Vagina (tissue), 2 donors: ENCODE measurements around the gene KCNJ18.
"Not testable (repeated sequence)": the region's sequence is repeated elsewhere in the genome, so short reads cannot be mapped to it uniquely, and the experiment has no call there.

ENCODE experiments used
- CTCF ChIP-seq, 3 experiments: fragments of 450-650 bp in 2 of 3; fragments of 200-600 bp in 1 of 3; sonication (generic) in 1 of 3; IDR thresholded peaks; one replicate each; pipeline ENCODE4 v1.5.1; 2017 to 2019; ENCODE audit warnings: antibody characterized with exemption in 3 of 3, mild to moderate bottlenecking in 2 of 3, moderate library complexity in 2 of 3
- POLR2A ChIP-seq, 2 donors: fragments of 450-650 bp; IDR thresholded peaks; one replicate each; pipeline ENCODE4 v1.6.1; 2017; ENCODE audit warnings: antibody characterized with exemption in 2 of 2, mild to moderate bottlenecking in 2 of 2, moderate library complexity in 2 of 2
- POLR2AphosphoS5 ChIP-seq, 2 donors: sonication (generic); formaldehyde crosslinking; IDR thresholded peaks; one replicate each; pipeline ENCODE4 v1.9.0; 2017; ENCODE audit warnings: antibody characterized with exemption in 2 of 2, mild to moderate bottlenecking in 2 of 2, low read depth in 1 of 2; ENCODE audit not compliant: insufficient read depth in 1 of 2

DNA sequence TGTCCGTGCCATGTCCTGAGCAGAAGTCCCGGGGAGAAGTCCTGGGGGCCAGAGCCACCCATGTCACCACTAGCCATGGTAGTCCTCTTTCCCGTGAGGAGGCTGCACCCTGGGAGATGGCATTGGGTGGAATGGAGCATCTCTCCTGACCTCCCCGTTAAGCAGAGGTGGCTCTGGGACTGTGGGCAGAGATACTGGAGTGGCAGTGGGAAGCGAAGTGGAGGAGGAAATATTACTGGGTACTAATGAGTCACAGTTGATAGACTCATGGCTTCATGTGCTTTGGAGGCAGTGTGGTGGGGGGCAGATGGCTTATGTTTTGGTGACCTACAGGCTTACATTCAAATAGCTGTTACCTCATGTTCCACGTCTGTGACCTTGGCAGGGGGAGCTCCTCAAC, 44.2 kb upstream of the KCNJ18 start:
- not testable (repeated sequence) for TF ChIP-seq POLR2A (IDR thresholded peaks at IDR 0.05); CTCF (IDR thresholded peaks at IDR 0.05); POLR2AphosphoS5 (IDR thresholded peaks at IDR 0.05; ENCODE audit: insufficient read depth in 1 of 2, low read depth in 1 of 2)
